ENCODE results near the gene FGFBP2.

The FGFBP2 gene

GRCh38 chr4:15912236-15912635 is 50.7 kb downstream of the FGFBP2 start:
- no peak overlapping the region for H3K4me3 ChIP-seq (ENCODE audit: low read length)
- no peaks in the 10 kb centered on the region for H3K27me3 ChIP-seq (replicated peaks; ENCODE audit: insufficient read depth, low read length)
- no peaks in the 10 kb centered on the region for H3K9me3 ChIP-seq (replicated peaks; ENCODE audit: insufficient read depth, low read length)
- H3K9me2 ChIP-seq (replicated peaks; ENCODE audit: insufficient read depth, low read length): no peaks in the 10 kb centered on the region
- no peak overlapping the region for H3K9ac ChIP-seq (ENCODE audit: low read length)
- no peaks in the 10 kb centered on the region for H3K79me2 ChIP-seq (ENCODE audit: low read length)
- H3F3A ChIP-seq (ENCODE audit: insufficient read depth, low read length): no peaks in the 10 kb centered on the region
- H3K4me1 ChIP-seq (ENCODE audit: low read length): no peaks in the 10 kb centered on the region
- no peak overlapping the region for H3K4me2 ChIP-seq (ENCODE audit: low read depth, low read length)
- no peak for TF ChIP-seq EZH2 (optimal IDR thresholded peaks at IDR 0.05; ENCODE audit: low read depth, low read length)
- no peak for TF ChIP-seq EZH2phosphoT487 (IDR thresholded peaks at IDR 0.05; ENCODE audit: low read length)
- TF ChIP-seq, protein P1, sequence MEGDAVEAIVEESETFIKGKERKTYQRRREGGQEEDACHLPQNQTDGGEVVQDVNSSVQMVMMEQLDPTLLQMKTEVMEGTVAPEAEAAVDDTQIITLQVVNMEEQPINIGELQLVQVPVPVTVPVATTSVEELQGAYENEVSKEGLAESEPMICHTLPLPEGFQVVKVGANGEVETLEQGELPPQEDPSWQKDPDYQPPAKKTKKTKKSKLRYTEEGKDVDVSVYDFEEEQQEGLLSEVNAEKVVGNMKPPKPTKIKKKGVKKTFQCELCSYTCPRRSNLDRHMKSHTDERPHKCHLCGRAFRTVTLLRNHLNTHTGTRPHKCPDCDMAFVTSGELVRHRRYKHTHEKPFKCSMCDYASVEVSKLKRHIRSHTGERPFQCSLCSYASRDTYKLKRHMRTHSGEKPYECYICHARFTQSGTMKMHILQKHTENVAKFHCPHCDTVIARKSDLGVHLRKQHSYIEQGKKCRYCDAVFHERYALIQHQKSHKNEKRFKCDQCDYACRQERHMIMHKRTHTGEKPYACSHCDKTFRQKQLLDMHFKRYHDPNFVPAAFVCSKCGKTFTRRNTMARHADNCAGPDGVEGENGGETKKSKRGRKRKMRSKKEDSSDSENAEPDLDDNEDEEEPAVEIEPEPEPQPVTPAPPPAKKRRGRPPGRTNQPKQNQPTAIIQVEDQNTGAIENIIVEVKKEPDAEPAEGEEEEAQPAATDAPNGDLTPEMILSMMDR (IDR thresholded peaks at IDR 0.05; ENCODE audit: low read length): no peak
- no peak overlapping the region for H3K27ac ChIP-seq (ENCODE audit: low read length)
- no peaks in the 10 kb centered on the region for H4K20me1 ChIP-seq (ENCODE audit: insufficient read depth, low read length)
- H2AFZ ChIP-seq (ENCODE audit: low read length): no peak overlapping the region
- DNase-seq: no peak
- H3K36me3 ChIP-seq (replicated peaks; ENCODE audit: insufficient read depth, low read length): no peaks in the 10 kb centered on the region

Data from MM.1S (cell line).